Loucy (cell line): ENCODE measurements around the gene NBPF4.
"Not testable (repeated sequence)": the region's sequence is repeated elsewhere in the genome, so short reads cannot be mapped to it uniquely, and the experiment has no call there.

Experiments used
- EZH2phosphoT487 ChIP-seq: fragments of 200-600 bp; IDR thresholded peaks from 2 replicates; pipeline ENCODE4 v1.6.1; 2018; ENCODE audit warnings: antibody characterized with exemption, mild to moderate bottlenecking, moderate library complexity, borderline replicate concordance
- TF ChIP-seq, protein P1 (sequence below): fragments of 200-600 bp; sonication (generic); conservative IDR thresholded peaks from 2 replicates; pipeline ENCODE4 v1.5.1; 2014; ENCODE audit warnings: mild to moderate bottlenecking, antibody characterized with exemption, low read length

GRCh38 chr1:108226855-108227254 lies 17.0 kb downstream of the NBPF4 start:
- TF ChIP-seq, protein P1, sequence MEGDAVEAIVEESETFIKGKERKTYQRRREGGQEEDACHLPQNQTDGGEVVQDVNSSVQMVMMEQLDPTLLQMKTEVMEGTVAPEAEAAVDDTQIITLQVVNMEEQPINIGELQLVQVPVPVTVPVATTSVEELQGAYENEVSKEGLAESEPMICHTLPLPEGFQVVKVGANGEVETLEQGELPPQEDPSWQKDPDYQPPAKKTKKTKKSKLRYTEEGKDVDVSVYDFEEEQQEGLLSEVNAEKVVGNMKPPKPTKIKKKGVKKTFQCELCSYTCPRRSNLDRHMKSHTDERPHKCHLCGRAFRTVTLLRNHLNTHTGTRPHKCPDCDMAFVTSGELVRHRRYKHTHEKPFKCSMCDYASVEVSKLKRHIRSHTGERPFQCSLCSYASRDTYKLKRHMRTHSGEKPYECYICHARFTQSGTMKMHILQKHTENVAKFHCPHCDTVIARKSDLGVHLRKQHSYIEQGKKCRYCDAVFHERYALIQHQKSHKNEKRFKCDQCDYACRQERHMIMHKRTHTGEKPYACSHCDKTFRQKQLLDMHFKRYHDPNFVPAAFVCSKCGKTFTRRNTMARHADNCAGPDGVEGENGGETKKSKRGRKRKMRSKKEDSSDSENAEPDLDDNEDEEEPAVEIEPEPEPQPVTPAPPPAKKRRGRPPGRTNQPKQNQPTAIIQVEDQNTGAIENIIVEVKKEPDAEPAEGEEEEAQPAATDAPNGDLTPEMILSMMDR = not testable (repeated sequence)
- TF ChIP-seq EZH2phosphoT487 = not testable (repeated sequence)
